ENCODE measurements around the gene PKDREJ. TPM values are rescaled to one million over a fixed set of nuclear protein-coding genes. Genes with fewer than 3 reads are reported as not detected.

PKDREJ gene, protein sequence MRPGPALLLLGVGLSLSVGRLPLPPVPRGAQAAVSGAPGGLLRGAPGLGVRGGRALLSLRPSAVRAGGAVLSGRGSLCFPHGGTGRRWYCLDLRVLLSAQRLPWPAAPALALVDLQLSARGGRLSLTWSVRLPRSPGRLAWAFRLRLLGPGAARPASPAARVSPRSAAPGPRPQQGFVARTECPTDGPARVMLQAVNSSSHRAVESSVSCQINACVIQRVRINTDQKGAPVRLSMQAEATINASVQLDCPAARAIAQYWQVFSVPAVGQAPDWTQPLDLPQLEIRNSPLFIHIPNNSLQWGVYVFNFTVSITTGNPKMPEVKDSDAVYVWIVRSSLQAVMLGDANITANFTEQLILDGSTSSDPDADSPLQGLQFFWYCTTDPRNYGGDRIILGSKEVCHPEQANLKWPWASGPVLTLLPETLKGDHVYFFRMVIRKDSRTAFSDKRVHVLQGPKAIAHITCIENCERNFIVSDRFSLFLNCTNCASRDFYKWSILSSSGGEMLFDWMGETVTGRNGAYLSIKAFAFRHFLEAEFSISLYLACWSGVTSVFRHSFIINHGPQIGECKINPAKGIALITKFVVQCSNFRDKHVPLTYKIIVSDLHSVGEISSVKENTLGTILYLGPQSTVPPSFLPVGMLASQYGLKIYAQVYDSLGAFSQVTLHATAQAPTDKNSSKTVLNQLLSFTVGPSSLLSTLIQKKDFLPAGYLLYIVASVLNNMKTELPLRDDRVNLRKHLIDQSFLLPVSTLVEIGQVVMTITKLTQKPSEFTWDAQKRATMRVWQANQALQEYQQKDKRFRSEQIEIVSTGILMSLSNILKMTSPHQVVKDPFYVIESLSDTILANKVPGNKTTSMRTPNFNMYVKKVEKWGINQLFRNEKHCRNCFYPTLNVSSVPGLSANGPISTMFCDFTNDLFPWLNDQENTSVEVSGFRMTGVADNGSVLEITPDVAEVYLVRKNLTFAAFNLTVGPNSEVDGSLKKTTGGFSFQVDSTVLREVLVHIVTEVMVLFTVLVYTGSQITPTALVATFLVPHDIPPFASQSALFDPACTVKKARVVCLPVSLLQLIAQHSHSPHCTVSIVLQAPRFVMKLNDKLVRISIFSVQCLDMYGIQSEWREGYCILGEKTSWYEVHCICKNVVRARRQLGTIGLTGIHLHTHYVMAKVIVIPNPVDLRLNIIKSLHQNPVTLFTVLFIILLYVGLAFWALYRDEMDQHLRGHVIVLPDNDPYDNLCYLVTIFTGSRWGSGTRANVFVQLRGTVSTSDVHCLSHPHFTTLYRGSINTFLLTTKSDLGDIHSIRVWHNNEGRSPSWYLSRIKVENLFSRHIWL (N-terminal part only)
- total RNA-seq = under 0.01 and 0.06 TPM in 2 replicates

DNA sequence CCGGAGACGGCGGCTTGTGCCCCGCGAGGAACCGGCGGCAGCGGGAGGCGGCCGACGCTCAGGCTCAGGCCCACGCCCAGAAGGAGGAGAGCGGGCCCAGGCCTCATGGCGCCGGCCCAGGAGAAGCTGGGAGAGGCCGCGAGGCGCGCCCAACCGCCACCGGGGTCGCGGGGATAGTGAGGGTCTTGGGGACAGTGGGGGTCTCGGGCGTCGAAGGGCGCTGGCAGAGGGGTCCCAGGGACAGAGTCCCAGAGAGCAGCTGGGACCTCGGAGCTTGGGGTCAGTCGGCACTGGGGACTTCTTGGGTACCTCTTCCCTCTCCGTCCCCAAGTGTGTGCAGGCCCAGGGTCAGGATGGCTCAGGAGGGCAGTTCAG, at the start of gene PKDREJ:
Gene PKDREJ, minus strand, starts transcription at position 128 of the 375 bp plus-strand sequence. Its CDS starts 21 bp downstream, at position 107.

GRCh38 chr22:46296257-46297150, 33.4 kb upstream of the PKDREJ start, which contains the start of gene GTSE1:
Gene GTSE1 (plus strand): TSS chr22:46296870. CDS start chr22:46297401, 531 bp downstream.

GRCh38 chr22:46267431-46268279, 4.5 kb upstream of the PKDREJ start, which contains the start of gene TTC38:
Gene TTC38 (plus strand): TSS chr22:46268008. CDS start chr22:46268040, 32 bp downstream.

GRCh38 chr22:46250035-46250782, 12.9 kb downstream of the PKDREJ start, which contains the start of gene CDPF1:
Gene CDPF1 (minus strand): TSS chr22:46250293. CDS start chr22:46248284, 2,009 bp downstream.

Other genes with a start within 250 kb of the PKDREJ start
- gene PPARA, start 112.8 kb downstream of the PKDREJ start, total RNA-seq = 9.8 and 11.5 TPM in 2 replicates
- gene CDPF1, start 13.1 kb downstream of the PKDREJ start, total RNA-seq = 5.9 and 8.1 TPM in 2 replicates
- gene TTC38, start 4.7 kb upstream of the PKDREJ start, total RNA-seq = 17.3 and 22.2 TPM in 2 replicates
- gene GTSE1, start 33.5 kb upstream of the PKDREJ start, total RNA-seq = 3.3 and 5.4 TPM in 2 replicates
- 28.4 and 33.7 TPM in 2 replicates for gene TRMU, start 72.4 kb upstream of the PKDREJ start, total RNA-seq

Measured in aortic smooth muscle cell (primary cell).